ENCODE results near the gene FRY. TPM values are rescaled to one million over a fixed set of nuclear protein-coding genes. Genes with fewer than 3 reads are reported as not detected.

Gene FRY
- total and polyA plus RNA-seq, 10 of the 15 experiments (the other 5 are each of a cell fraction or from before 2014, with no cell fraction given): 0.18 to 1.4 (median 0.30) TPM

- ChIA-PET RAD21 (ENCODE audit: unreplicated experiment) (no interaction called here), SMC1A (ENCODE audit: uncharacterized antibody, unreplicated experiment) (interaction anchor here (1.2 kb wide), 1 partner anchor 233 kb away, joined by 3 read pairs; no protein-coding TSS in a partner anchor)
- in situ Hi-C loops (cut with MboI): no loop called here
Observed at GRCh38 chr13:32142956-32143375, 111.4 kb downstream of the FRY start.

GRCh38 chr13:32147193-32147592 lies 115.6 kb downstream of the FRY start:
- Histone ChIP-seq H3K9ac (ENCODE audit: control insufficient read depth, insufficient read depth, low read length) (no peak overlapping the region), H3K27me3 (replicated peaks in 1 of 2; ENCODE audit: control insufficient read depth in 2 of 2, insufficient read depth in 2 of 2, low read length in 1 of 2) (no peaks in the 10 kb centered on the region), H3K9me3 (replicated peaks; ENCODE audit: control insufficient read depth, insufficient read depth, low read length) (no peaks in the 10 kb centered on the region), H3K4me2 (ENCODE audit: control insufficient read depth, insufficient read depth) (no peak overlapping the region), H3K79me2 (ENCODE audit: control insufficient read depth, insufficient read depth, low read length) (no peaks in the 10 kb centered on the region), H3K4me1 (ENCODE audit: control insufficient read depth, insufficient read depth, low read length) (no peaks in the 10 kb centered on the region), H3K4me3 (no peak overlapping the region), H2AFZ (ENCODE audit: control insufficient read depth, low read depth, low read length) (no peak overlapping the region), H3K27ac (ENCODE audit: control insufficient read depth, insufficient read depth) (no peak overlapping the region), H4K20me1 (ENCODE audit: control insufficient read depth, insufficient read depth) (no peaks in the 10 kb centered on the region), H3K36me3 (ENCODE audit: control insufficient read depth in 2 of 2, insufficient read depth in 2 of 2, low read length in 1 of 2) (no peaks in the 10 kb centered on the region)
- ATAC-seq (no peak), FAIRE-seq (no peak), DNase-seq (ENCODE audit: low read depth, low spot score) (no peak)
- WGBS (ENCODE audit: insufficient coverage, insufficient replicate concordance, low lambda C conversion rate, missing lambda C conversion rate): 2% methylated on average over 2 of the region's 2 CpGs
- ChIA-PET SMC1A (ENCODE audit: uncharacterized antibody, unreplicated experiment) (interaction anchor here (0.8 kb wide), 1 partner anchor 9 kb away, joined by 4 read pairs; no protein-coding TSS in a partner anchor), CTCF (interaction anchor here (0.5 kb wide), 1 partner anchor 321 kb away, joined by 4 read pairs; no protein-coding TSS in a partner anchor), RAD21 (ENCODE audit: unreplicated experiment) (no interaction called here), POLR2A (no interaction called here)
- intact Hi-C loops (cut with micrococcal nuclease; ENCODE audit: unreplicated experiment) (no loop called here), in situ Hi-C loops (cut with MboI) (no loop called here)
- BruUV-seq (replicated peaks): no TSS peak
- TF ChIP-seq JUND (IDR thresholded peaks at IDR 0.05; ENCODE audit: low read depth, low read length) (no peak), ZNF207 (IDR thresholded peaks at IDR 0.05; ENCODE audit: borderline replicate concordance) (no peak), E2F8 (IDR thresholded peaks at IDR 0.05; ENCODE audit: low read depth, partially characterized antibody) (no peak), REST (IDR thresholded peaks at IDR 0.05; ENCODE audit: low read depth, low read length) (no peak), HDAC6 (IDR thresholded peaks at IDR 0.05; ENCODE audit: unreplicated experiment) (no peak), MTA2 (IDR thresholded peaks at IDR 0.05; ENCODE audit: low read depth) (no peak), BRCA1 (IDR thresholded peaks at IDR 0.05; ENCODE audit: low read depth, low read length) (no peak), TBL1XR1 (IDR thresholded peaks at IDR 0.05; ENCODE audit: low read depth, low read length) (no peak), CBX5 (IDR thresholded peaks at IDR 0.05; ENCODE audit: low read depth) (no peak)

More at GRCh38 chr13:32142956-32143375, 111.4 kb downstream of the FRY start:
- no TSS peak for BruUV-seq (replicated peaks)
- Histone ChIP-seq H3K27ac (ENCODE audit: control insufficient read depth, insufficient read depth) (no peak overlapping the region), H3K79me2 (ENCODE audit: control insufficient read depth, insufficient read depth, low read length) (no peaks in the 10 kb centered on the region), H3K36me3 (ENCODE audit: control insufficient read depth in 2 of 2, insufficient read depth in 2 of 2, low read length in 1 of 2) (no peaks in the 10 kb centered on the region), H3K4me1 (ENCODE audit: control insufficient read depth, insufficient read depth, low read length) (no peaks in the 10 kb centered on the region), H4K20me1 (ENCODE audit: control insufficient read depth, insufficient read depth) (no peaks in the 10 kb centered on the region), H3K9me3 (replicated peaks; ENCODE audit: control insufficient read depth, insufficient read depth, low read length) (no peaks in the 10 kb centered on the region), H3K9ac (ENCODE audit: control insufficient read depth, insufficient read depth, low read length) (no peak overlapping the region), H3K4me3 (no peak overlapping the region), H3K27me3 (replicated peaks in 1 of 2; ENCODE audit: control insufficient read depth in 2 of 2, insufficient read depth in 2 of 2, low read length in 1 of 2) (no peaks in the 10 kb centered on the region), H2AFZ (ENCODE audit: control insufficient read depth, low read depth, low read length) (no peak overlapping the region), H3K4me2 (ENCODE audit: control insufficient read depth, insufficient read depth) (no peak overlapping the region)
- intact Hi-C loops (cut with micrococcal nuclease; ENCODE audit: unreplicated experiment): no loop called here
- DNase-seq (ENCODE audit: low read depth, low spot score): no peak
- no peak for FAIRE-seq
- ATAC-seq: no peak
- POLR2A ChIA-PET: no interaction called here
- CTCF ChIA-PET: no interaction called here
- no peak for TF ChIP-seq MEF2B (IDR thresholded peaks at IDR 0.05; ENCODE audit: partially characterized antibody, poor library complexity, severe bottlenecking)
- TF ChIP-seq ETV6 (conservative IDR thresholded peaks at IDR 0.05 in 1 of 2, IDR thresholded peaks at IDR 0.05 in 1 of 2; ENCODE audit: borderline replicate concordance in 1 of 2, low read depth in 1 of 2): no peak
- no peak for TF ChIP-seq GATAD2B (conservative IDR thresholded peaks at IDR 0.05; ENCODE audit: low read depth)
- no peak for TF ChIP-seq STAT3 (IDR thresholded peaks at IDR 0.05; ENCODE audit: low read depth, low read length)
